ENCODE data around the gene PRKCH.
"Not testable (repeated sequence)": the region's sequence is repeated elsewhere in the genome, so short reads cannot be mapped to it uniquely, and the experiment has no call there.

PRKCH gene

GRCh38 chr14:61460718-61461611, 139.6 kb downstream of the PRKCH start:
- no peak for DNase-seq

DNA sequence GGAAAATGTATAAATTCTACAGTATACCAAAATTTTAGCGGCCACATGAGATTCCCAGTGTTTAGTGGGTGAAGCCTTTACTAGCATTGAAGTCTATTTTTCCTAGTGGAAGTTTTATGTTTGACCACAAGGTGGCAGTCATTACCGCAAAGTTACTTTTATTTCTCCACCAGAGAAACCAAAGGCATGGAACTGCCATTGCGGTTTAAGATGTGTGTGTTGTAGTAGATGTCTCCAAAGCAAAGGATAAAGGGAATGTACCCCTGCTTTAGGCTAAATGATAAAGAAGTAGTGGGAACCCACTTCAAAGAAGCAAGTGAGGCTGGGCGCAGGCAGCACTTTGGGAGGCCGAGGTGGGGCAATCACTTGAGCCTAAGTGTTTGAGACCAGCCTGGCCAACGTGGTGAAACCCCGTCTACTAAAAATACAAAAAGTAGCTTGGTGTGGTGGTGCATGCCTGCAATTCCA, 140.5 kb downstream of the PRKCH start:
- peak; percentile 71 to 82 for DNase-seq

GRCh38 chr14:61462566-61463193, 141.3 kb downstream of the PRKCH start:
- DNase-seq = no peak

DNA sequence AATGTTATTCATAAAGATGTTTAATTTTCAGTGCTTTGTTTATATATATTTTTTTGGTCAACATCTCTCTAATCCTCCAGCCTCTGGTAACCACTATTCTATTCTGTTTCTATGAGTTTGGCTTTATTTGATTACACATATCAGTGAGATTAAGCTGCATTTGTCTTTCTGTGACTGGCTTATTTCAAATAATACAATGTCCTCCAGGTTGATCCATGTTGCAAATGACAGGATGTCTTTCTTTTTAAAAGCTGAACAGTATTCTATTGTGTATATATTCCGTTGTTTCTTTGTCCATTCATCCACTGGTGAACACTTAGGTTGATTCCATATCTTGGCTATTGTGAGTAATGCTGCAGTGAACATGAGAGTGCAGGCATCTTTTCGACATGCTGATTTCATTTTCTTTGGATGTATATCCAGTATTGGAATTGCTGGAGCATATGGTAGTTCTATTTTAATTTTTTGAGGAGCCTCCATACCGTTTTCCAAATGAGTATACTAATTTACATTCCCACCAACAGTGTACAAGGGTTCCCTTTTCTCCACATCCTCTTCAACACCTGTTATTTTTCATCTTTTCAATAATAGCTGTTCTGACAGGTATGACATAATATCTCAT, 142.4 kb downstream of the PRKCH start:
- no peak for DNase-seq

- not testable (repeated sequence) for DNase-seq
Observed at GRCh38 chr14:61464539-61465320, 143.4 kb downstream of the PRKCH start.

DNA sequence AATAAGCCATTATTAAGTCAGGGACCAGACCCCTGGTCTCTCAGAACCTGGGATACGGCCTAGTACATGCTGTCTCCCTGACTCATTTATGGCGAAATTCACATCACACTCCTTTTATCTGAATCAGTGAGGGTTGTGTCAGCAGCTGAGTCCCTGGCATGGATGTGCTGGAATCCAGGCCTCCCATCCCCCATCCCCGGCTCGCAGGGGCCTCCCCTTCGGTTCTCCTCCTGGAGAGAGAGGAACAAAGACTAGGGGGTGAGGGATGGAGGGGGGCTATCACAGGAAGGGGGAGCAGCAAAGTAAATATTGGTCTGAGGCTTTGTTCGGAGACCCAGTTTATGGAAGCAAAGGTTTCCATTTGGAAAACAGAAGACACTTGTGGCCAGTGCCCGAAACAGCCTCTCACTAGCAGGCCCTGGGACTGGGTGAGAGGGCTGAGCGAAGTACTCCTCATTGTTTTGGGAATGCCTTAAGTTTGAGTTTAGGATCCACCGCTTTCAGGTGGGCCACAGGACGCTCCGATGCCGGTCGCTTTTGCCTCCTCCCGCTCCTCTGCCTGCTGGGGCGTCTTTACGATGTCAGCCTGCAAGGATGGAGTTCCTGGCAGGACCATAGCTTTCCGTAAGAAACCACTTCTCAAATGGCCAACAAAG, 145.0 kb downstream of the PRKCH start:
- no peak for DNase-seq

- no peak for DNase-seq
Observed at GRCh38 chr14:61466905-61467280, 145.5 kb downstream of the PRKCH start.

DNA sequence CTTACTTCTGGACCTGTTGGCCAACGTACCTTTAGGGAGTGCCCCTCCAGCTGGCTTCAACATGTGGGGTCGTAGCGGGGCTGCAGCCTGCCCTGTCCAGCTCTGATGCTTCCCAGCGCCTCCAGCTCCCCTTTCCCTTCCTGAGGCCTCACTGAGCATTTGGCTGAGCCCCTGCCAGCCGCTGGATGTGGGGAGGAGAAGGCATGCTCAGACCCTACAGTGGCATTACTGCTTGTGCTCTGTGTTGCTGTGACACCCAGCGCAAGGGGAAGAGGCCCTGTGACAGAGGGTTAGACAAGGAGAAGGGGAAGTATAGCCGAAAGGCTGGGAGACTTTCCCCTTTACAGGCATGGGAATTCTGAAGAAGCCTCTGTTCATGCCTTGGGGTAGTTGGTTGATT, 145.9 kb downstream of the PRKCH start:
- peak; percentile 31 to 53 for DNase-seq

DNA sequence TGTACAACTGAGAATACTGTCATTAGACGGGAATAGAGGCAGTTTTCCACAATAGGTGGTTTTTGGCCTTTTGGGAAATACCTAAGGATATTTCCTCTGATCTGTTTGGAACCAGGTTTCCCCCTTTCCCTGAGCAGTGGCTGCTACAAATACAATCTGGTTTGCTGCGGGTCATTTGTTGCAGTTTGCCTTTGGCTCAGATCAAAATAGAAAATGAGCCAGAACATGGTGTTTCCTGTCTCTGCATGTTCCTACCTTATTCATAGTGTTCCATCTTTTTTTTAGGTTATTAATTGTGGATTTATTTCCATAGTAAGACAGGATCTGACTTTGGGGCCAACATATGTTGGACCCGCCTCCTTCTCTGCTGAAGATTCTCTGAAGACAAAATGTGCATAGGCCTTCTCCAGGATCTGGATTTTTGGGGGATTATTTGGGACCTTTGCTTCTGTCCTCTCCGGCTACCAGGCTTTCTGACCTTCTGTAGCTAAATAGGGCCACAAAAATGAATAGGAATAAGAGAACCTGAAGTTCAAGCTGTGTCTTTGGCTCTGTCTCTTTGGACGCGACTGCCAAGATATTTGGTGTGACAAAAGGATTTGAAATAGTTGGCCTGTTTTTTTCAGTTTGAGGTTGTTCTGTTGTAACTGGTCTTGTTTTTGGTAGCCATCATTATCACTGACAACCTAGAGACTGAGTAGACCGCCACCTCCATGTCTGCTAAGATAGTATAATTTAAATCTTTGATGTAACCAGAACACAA, 146.9 kb downstream of the PRKCH start:
- DNase-seq = no peak

DNA sequence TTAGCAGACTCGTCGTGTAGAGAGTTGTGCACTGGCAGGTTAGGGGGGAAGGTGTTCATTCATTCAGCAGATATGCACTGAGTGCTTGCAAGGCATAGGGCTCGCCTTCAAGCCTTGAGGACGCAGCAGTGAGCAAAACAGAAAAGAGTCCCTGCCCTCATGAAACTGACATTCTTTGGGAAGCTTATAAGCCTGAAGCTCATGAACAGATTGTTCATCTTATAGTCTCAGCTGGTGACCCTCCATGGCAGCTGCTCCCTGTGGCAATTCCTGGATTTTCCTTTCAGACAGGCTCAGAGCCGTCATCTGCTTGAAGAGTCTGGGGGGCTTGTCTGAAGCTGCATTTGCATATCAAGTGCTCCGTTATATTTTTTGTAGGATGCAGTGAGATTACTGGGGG, 148.4 kb downstream of the PRKCH start:
- no peak for DNase-seq

DNA sequence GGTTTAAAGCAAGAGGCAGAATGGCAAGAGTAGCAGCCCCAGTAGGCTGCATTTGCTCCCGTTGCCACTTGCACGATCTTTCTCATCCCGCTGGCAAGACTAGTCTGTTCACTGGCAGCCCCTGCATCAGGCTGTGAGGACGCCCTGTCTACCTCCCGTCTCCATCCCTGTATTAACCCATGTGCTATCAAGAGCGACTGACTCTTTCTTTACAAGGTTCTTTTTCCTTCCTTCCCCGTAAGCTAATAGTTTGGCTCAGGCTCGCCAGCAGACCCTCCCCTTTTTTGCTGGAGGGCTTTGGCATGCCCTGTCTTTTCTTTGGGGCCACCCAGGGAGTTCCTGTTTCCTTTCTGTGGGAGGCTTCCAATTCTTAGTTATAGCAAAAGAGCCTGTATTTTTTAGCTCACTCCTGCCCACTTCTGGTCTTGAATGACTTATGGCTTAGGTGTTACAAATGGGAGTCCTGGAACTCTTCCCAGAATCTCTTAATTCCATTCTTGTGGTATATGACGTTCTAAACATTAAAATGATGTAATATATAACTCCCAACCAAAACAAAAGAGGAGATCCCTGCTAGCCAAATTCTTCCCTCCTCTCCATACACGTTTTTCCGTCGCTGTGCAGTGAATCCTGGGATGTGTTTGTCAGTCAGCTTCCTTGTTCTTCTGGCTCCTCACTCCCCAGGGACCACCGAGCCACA, 149.0 kb downstream of the PRKCH start:
- DNase-seq = no peak

GRCh38 chr14:61470961-61471293, 149.5 kb downstream of the PRKCH start:
- DNase-seq = peak in 1 of 2 donors; percentile 14

- no peak for DNase-seq
Observed at GRCh38 chr14:61471297-61472005, 150.1 kb downstream of the PRKCH start.

DNA sequence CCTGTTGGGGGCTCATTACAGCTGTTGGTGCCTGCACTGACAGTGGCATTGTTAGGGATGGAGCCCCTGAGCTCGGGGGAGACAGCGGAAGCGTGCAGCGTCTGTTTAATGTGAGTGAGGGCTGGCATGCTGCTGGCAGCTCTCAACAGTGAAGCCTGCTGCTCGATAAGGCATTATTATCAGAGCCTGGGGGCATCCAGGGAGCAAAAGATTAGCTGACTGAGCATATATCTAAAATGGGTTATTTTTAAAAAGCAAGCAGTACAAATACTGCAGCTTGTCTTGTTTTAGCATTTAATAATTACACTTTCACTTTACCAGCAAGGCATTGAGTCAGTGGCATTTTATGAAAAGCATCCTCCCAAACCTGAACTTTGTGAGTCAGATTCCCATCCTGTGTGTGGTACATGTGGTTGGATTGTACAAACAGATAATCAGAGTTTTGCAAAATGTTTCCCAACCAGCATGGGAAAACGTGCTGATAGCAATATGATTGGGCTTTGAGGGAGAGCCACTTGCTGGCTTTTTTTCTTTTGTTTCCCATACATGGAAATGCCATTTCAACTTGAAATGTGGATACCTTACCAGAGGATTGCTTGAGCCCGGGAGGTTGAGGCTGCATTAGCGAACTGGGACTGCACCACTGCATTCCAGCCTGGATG, 150.8 kb downstream of the PRKCH start:
- peak; percentile 35 to 36 for DNase-seq

DNA sequence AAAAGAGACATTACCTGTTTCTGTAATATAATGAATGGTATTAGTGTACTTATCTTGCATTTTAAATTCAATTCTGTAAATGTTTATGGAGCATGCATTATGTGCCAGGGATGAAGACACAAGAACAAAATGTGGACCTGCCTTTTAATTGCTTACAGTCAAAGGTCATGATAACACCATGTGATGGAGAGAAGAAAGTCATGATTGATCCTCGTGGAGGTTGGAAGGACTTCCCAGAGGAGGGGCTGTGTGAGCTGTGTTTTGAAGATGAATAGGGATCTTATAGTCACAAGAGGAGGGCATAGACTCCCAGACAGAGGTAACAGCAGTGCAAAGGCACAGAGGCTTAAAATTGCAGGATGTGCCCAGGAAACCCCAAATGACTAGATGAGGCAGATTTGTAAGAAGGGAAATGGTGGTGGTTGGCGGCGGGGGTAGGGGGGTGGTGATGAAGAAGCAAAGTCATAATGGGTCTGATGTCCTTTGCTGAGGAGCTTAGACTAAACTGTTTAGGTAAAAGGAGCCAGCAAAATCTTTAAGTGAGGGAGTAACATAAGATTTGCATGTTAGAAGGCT, 151.5 kb downstream of the PRKCH start:
- no peak for DNase-seq

GRCh38 chr14:61474015-61474414, 152.6 kb downstream of the PRKCH start:
- DNase-seq = peak; percentile 20 to 44

DNA sequence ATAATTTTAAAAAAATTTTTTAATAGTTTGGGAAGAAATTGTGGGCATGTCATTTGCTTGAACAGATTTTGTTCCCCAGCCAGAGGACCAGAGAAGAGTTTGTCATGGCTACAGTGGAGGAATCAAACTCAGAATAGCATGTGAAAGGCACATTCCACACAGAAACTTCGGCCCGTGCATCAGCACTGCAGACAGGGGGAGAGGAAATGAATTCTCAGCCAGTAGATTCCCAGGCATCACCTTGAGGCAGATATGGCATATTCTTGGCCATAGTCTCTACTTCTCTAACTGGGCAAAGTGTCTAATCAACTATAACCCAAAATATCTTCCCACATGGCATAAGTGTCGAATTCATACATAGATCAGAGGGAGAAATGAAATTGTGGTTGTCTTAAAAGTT, 153.3 kb downstream of the PRKCH start:
- no peak for DNase-seq

DNA sequence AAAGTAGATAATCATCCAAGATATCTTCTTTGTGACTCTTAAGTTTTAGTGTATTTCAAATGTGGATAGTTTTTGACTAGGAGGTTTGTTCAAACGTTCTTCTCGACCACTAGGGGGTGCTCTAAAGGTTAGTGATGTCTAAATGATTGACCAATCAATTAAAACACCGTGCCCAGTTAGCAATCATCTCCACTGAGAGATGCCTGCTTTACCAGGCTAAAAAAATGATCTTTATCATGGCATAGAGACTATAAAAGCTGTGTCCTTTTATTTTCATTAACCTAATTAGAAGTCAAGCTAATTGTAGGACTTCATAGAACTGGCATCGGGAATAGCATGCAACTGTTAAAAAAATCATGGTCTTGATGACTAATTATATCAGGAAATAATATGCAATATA, 153.9 kb downstream of the PRKCH start:
- DNase-seq = peak; percentile 54 to 77

DNA sequence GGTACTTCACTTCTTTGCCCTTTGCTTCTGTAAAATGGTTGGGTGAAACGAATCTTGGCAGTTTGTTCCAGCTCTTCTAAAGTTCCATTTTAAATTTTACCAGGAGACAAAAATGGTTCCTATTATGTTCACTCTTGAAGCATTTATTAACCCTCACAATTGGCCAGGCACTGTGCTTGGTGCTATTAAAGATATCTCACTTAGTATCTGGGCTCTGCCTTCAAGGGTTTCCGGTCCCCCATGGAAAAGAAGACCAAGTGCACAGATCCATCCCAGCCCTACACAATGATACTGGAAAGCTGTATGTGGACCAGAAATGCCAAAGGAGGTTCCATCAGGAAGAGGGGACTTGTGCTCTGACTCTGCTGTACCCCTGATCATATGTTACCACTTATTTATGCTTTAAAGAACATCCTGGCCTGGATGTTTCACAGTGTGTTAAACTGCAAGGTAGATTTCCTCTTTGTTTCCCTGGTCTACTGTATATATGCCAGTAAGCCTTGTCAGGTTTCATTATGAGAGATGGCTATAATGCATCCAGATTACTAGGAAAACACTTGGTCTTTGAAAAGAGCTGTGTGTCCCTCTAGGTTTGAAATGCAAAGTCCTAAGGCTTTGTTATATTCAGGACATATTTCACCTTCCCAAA, 154.8 kb downstream of the PRKCH start:
- no peak for DNase-seq
